HepG2 (cell line): ENCODE results near the gene RIBC1. TPM values are rescaled to one million over a fixed set of nuclear protein-coding genes. Genes with fewer than 3 reads are reported as not detected.

ENCODE experiments used
- ATAC-seq: fragments of 200-7000 bp; cut with Tn5 transposase; 3 replicates; pipeline ENCODE4 v1.9.1; 2020; ENCODE audit warnings: mild to moderate bottlenecking, moderate library complexity
- BruUV-seq: library from RNA; stranded (reverse); fragments of 400-500 nt; replicated peaks from 2 replicates; lab custom pipeline; 2021; lab: Mats Ljungman, UMichigan
- CTCF ChIA-PET: fragments of 300-600 bp; formaldehyde crosslinking; extraction: SDS; loops from one replicate; lab custom pipeline; 2021; ENCODE audit warnings: low total read pairs, inconsistent platforms, low intra/inter-chr PET ratio; lab: Yijun Ruan, JAX
- POLR2A ChIA-PET: fragments of 350-600 bp; sonication (Branson Sonifier 250); formaldehyde crosslinking; loops from one replicate; lab custom pipeline; 2020; ENCODE audit warnings: antibody characterized with exemption, inconsistent platforms; lab: Yijun Ruan, JAX
- DNase-seq: peaks from one replicate; pipeline ENCODE4 v3.0.0-alpha.2; 2015; ENCODE audit warnings: low spot score
- FAIRE-seq: peaks from 3 replicates; lab custom pipeline; 2011; peaks lifted over from hg19 to GRCh38; lab: Jason Lieb, UNC
- H2AFZ ChIP-seq: one replicate; pipeline ENCODE4 v1.6.1; 2011; ENCODE audit warnings: low read length, inconsistent platforms
- H3K27ac ChIP-seq: fragments of 300-600 bp; 3 replicates; pipeline ENCODE4 v1.8.0; 2011; ENCODE audit warnings: mixed run types, mild to moderate bottlenecking, mixed read lengths, low read length, inconsistent platforms; ENCODE audit not compliant: insufficient read depth; ENCODE audit errors: extremely low read length
- H3K27me3 ChIP-seq, 2 experiments: fragments of 200-600 bp in 1 of 2; 2 replicates in 1 of 2; 3 replicates in 1 of 2; pipeline versions ENCODE4 v1.6.0 to v1.8.0; 2011; ENCODE audit warnings: low read length in 2 of 2, mild to moderate bottlenecking in 2 of 2, moderate library complexity in 2 of 2, inconsistent platforms in 1 of 2; ENCODE audit not compliant: insufficient read depth in 2 of 2, control insufficient read depth in 1 of 2
- H3K36me3 ChIP-seq, 2 experiments: fragments of 200-600 bp in 1 of 2; replicated peaks in 1 of 2; 2 replicates in 1 of 2; 3 replicates in 1 of 2; pipeline versions ENCODE4 v1.5.1 to v1.8.0; 2011; ENCODE audit warnings: low read length in 2 of 2, inconsistent platforms in 1 of 2; ENCODE audit not compliant: insufficient read depth in 2 of 2, control insufficient read depth in 1 of 2
- H3K4me1 ChIP-seq: 2 replicates; pipeline ENCODE4 v1.5.1; 2012; ENCODE audit warnings: low read length, inconsistent platforms; ENCODE audit not compliant: insufficient read depth
- H3K4me2 ChIP-seq: 2 replicates; pipeline ENCODE4 v1.6.0; 2011; ENCODE audit warnings: low read depth, low read length, inconsistent platforms
- H3K4me3 ChIP-seq, 3 experiments: fragments of 200-600 bp in 1 of 3; sonication (generic), shearing (Covaris generic) in 1 of 3; replicated peaks in 1 of 3; 2 replicates each; pipeline ENCODE4 v1.5.1; 2011 to 2016; ENCODE audit warnings: low read length in 3 of 3, inconsistent platforms in 2 of 3, low read depth in 2 of 3, mild to moderate bottlenecking in 2 of 3, control low read depth in 1 of 3, mixed read lengths in 1 of 3; ENCODE audit not compliant: insufficient read depth in 1 of 3
- H3K79me2 ChIP-seq: one replicate; pipeline ENCODE4 v1.6.1; 2011; ENCODE audit warnings: low read length, inconsistent platforms; ENCODE audit not compliant: insufficient read depth
- H3K9ac ChIP-seq: 2 replicates; pipeline ENCODE4 v1.6.0; 2011; ENCODE audit warnings: mild to moderate bottlenecking, low read depth, low read length, inconsistent platforms; ENCODE audit not compliant: insufficient read depth
- H3K9me3 ChIP-seq: 2 replicates; pipeline ENCODE4 v1.5.1; 2012; ENCODE audit warnings: mild to moderate bottlenecking, low read length
- H4K20me1 ChIP-seq: 2 replicates; pipeline ENCODE4 v1.6.0; 2011; ENCODE audit warnings: inconsistent platforms, mild to moderate bottlenecking, low read length, moderate library complexity; ENCODE audit not compliant: insufficient read depth
- HNRNPUL1 ChIP-seq: fragments of 200-400 bp; formaldehyde crosslinking; IDR thresholded peaks from 2 replicates; pipeline ENCODE4 v1.6.1; 2017; ENCODE audit warnings: low read depth, mild to moderate bottlenecking, low read length, moderate library complexity
- MEF2D ChIP-seq: sonication (generic); formaldehyde crosslinking; IDR thresholded peaks from 2 replicates; pipeline ENCODE4 v1.5.1; 2020; ENCODE audit warnings: mild to moderate bottlenecking, missing genetic modification reagents
- MTA3 ChIP-seq: sonication (generic); formaldehyde crosslinking; IDR thresholded peaks from 2 replicates; pipeline ENCODE4 v1.4.0; 2020; ENCODE audit warnings: missing genetic modification reagents
- SOX5 ChIP-seq: IDR thresholded peaks from 2 replicates; pipeline ENCODE4 v1.6.1; 2016; ENCODE audit warnings: borderline replicate concordance
- ZBTB10 ChIP-seq: sonication (generic); formaldehyde crosslinking; IDR thresholded peaks from 2 replicates; pipeline ENCODE4 v1.4.0; 2020; ENCODE audit warnings: missing genetic modification reagents, borderline replicate concordance
- ZHX2 ChIP-seq, 2 experiments: sonication (generic) in 1 of 2; formaldehyde crosslinking in 1 of 2; IDR thresholded peaks; 2 replicates each; pipeline versions ENCODE4 v1.6.1 to v1.9.0; 2014 to 2022; ENCODE audit warnings: antibody characterized with exemption in 1 of 2, borderline replicate concordance in 1 of 2, inconsistent platforms in 1 of 2, low read depth in 1 of 2, missing genetic modification reagents in 1 of 2
- ZNF549 ChIP-seq: sonication (generic); formaldehyde crosslinking; IDR thresholded peaks from 2 replicates; pipeline ENCODE4 v1.5.0; 2020; ENCODE audit warnings: missing genetic modification reagents
- ZNF746 ChIP-seq: sonication (generic); formaldehyde crosslinking; IDR thresholded peaks from 2 replicates; pipeline ENCODE4 v1.8.0; 2022; ENCODE audit warnings: mild to moderate bottlenecking, missing genetic modification reagents
- WGBS: methylation state at CpG from one replicate; pipeline ENCODE4 v1.1.6; 2017; ENCODE audit warnings: low lambda C conversion rate; 5-methylcytosine and 5-hydroxymethylcytosine counted together
- in situ Hi-C: cut with HindIII; loops from 2 replicates; pipeline ENCODE4 v1.10.0; 2017; ENCODE audit warnings: low pct_unique_long_range_greater_than_20kb; ENCODE audit not compliant: extremely low pct_ligation_motif_present
- intact Hi-C: fragments of 100-400 bp; cut with micrococcal nuclease; formaldehyde crosslinking; loops from one replicate; pipeline ENCODE4 v1.10.0; 2022; ENCODE audit not compliant: unreplicated experiment
- polyA plus RNA-seq, 8 experiments: library from polyadenylated mRNA; depleted of rRNA in 3 of 8; stranded (reverse) in 7 of 8; unstranded in 1 of 8; fragments of >200 nt; fragmentation: Illumina TruSeq in 4 of 8; extraction: Trizol in 4 of 8; gene quantifications; 2 replicates each; pipeline versions ENCODE4 v1.2.1 to v1.2.3, GENCODE V29; 2011 to 2016; ENCODE audit warnings: low read depth in 4 of 8, missing spikeins in 1 of 8, mixed read lengths in 1 of 8; ENCODE audit not compliant: insufficient read depth in 1 of 8
- total RNA-seq, 5 experiments: library from RNA; depleted of rRNA; stranded (reverse); fragments of >200 nt; fragmentation: Illumina TruSeq; extraction: Trizol; gene quantifications; 2 replicates each; pipeline ENCODE4 v1.2.3, GENCODE V29; 2016; ENCODE audit warnings: low read depth in 1 of 5

The RIBC1 gene
- total and polyA plus RNA-seq, 2 of the 13 experiments (the other 11 are each of a cell fraction or from before 2014, with no cell fraction given): 0.55 TPM; not detected in 1

- TF ChIP-seq MEF2D (CRISPR knock-in tag) (no peak), SOX5 (CRISPR knock-in tag) (no peak), ZNF746 (CRISPR knock-in tag) (no peak)
Observed at GRCh38 chrX:53438174-53438831, 15.6 kb downstream of the RIBC1 start (continued).

GRCh38 chrX:53438832-53439230 lies 16.2 kb downstream of the RIBC1 start:
- Histone ChIP-seq H3K79me2 (no peaks in the 10 kb centered on the region), H4K20me1 (no peaks in the 10 kb centered on the region), H3K4me3 (no peak overlapping the region), H3K27me3 (no peaks in the 10 kb centered on the region; a peak in 1 of 5 replicates), H2AFZ (no peak overlapping the region), H3K9me3 (no peaks in the 10 kb centered on the region), H3K9ac (no peak overlapping the region), H3K27ac (no peak overlapping the region), H3K36me3 (no peaks in the 10 kb centered on the region), H3K4me1 (peaks cover 10% of the 10 kb centered on the region), H3K4me2 (no peak overlapping the region)
- DNase-seq: no peak
- intact Hi-C loops: no loop called here
- TF ChIP-seq HNRNPUL1 (no peak), MTA3 (CRISPR knock-in tag) (no peak), ZNF549 (CRISPR knock-in tag) (no peak), ZBTB10 (CRISPR knock-in tag) (no peak), ZHX2 (IDR thresholded peaks at IDR 0.05; ENCODE audit: low read depth) (no peak), ZHX2 (CRISPR knock-in tag; IDR thresholded peaks at IDR 0.05; ENCODE audit: borderline replicate concordance) (no peak)
- no peak for FAIRE-seq
- in situ Hi-C loops: no loop called here
- ChIA-PET POLR2A (no interaction called here), CTCF (no interaction called here)
- no peak for ATAC-seq
- WGBS: 0% methylated on average over 1 of the region's 1 CpG
- BruUV-seq: no TSS peak
